ENCODE measurements around the gene C1orf198.
A peak's percentile ranks its signal among the peaks of the same experiment; 100 is the strongest.

The C1orf198 gene

DNA sequence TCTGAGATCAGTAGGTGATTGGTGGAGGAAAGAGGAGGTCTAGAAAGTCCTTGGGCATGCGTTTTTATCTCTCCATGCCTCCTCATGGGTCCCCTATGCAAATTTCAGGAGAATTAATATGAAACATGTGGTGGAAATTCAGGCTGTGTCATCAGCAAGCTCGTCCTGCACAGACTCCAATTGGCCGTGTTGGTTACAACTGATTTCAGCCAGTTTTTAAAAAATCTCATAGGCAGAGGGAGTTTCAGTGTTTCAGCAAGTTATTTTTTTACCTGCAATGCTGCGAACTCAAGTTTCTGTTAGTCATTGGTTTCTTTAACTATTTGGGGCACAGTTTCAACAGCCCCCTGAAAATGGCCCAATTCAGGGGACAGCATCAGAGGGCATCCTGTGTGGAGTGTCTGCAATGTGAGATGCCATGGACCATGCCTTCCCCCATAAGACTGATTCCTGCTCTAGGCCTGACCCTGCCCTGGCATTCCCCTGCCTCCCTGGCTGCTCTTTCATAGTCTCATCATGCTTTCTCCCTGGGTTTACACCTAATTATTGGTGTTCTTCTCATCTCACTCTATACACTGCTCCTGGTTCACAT lies 59.9 kb downstream of the C1orf198 start:
- DNase-seq (ENCODE audit: low read depth) = no peak

DNA sequence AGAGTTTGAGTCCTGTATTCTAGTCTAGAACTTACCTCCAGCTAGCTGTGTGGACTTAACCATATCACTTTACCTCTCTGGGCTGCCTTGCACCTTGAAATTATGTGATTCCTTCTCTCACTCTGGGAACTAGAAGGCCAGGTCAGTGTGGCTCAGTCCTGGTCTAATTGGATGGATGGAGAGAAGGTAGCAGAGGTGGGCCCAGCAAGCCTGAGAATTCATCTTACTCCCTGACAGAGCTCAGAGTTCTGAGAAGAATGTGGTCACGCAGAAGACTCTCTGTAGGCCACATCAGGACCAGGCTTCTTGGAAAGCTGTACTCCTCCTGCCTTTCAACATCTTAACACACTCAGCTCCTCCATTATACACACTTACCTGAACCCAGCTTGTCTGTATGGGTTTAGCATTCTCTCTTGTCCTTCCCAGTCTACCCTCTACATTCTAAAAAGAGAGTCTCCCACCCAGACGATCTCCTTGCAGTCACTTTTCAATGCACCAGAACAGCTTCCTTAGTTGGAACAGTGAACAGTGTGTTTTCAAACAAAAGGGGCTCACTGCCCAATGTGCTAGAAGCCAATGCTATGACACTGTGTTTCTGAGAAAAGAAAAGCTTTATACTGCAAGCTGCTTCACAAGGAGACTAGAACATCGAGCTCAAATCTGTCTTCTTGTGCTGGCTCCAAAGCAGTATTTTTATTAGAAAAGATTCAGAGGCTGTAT lies 60.6 kb downstream of the C1orf198 start:
- no peak for DNase-seq (ENCODE audit: low read depth)

DNA sequence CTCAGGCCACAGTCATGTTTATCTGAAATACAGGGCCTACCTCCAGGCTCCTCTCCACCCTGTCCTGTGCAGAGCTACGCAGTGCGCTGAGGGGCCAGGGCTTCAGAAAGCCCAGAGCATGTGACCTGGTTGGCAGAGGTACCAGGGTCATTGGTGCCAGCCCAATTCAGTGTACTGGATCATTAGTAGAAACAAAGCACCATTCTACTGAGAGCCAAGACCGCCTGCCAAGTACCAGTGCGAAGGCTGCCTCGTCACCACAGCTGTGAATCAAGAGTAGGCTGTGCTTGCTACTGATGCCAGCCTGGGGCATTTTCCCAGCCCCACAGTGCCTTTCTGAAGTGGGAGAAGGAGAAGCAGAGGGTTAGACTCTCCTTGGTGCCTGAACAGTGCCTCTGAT lies 61.3 kb downstream of the C1orf198 start:
- no peak for DNase-seq (ENCODE audit: low read depth)

DNA sequence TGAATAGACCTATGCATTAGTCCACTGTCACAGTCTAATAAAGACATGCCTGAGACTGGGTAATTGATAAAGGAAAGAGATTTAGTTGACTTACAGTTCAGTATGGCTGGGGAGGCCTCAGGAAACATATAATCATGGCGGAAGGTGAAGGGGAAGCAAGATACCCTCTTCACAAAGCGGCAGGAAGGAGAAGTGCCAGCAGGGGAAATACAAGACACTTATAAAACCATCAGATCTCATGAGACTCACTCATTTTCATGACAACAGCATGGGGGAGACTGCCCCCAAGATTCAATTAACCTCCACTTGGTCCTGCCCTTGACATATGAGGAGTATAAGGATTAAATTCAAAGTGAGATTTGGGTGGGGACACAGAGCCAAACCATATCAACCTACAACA lies 61.8 kb downstream of the C1orf198 start:
- no peak for DNase-seq (ENCODE audit: low read depth)

DNA sequence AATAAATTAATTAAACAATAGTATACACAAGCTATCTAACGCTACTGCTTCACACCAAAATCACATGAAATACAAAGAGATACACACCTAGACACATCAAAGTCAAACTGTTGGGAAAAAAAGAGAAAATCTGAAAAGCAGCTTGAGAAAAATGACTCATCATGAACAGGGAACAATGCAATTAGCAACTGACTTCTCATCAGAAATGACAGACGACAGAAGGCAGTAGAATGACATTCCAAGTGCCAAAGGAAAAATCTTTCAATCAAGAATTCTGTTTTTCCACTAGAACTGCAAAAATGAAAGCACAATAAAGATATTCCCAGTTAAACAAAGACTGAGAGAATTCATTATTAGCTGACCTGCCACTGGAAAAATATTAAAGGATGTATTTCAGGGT lies 63.9 kb downstream of the C1orf198 start:
- no peak for DNase-seq (ENCODE audit: low read depth)

DNA sequence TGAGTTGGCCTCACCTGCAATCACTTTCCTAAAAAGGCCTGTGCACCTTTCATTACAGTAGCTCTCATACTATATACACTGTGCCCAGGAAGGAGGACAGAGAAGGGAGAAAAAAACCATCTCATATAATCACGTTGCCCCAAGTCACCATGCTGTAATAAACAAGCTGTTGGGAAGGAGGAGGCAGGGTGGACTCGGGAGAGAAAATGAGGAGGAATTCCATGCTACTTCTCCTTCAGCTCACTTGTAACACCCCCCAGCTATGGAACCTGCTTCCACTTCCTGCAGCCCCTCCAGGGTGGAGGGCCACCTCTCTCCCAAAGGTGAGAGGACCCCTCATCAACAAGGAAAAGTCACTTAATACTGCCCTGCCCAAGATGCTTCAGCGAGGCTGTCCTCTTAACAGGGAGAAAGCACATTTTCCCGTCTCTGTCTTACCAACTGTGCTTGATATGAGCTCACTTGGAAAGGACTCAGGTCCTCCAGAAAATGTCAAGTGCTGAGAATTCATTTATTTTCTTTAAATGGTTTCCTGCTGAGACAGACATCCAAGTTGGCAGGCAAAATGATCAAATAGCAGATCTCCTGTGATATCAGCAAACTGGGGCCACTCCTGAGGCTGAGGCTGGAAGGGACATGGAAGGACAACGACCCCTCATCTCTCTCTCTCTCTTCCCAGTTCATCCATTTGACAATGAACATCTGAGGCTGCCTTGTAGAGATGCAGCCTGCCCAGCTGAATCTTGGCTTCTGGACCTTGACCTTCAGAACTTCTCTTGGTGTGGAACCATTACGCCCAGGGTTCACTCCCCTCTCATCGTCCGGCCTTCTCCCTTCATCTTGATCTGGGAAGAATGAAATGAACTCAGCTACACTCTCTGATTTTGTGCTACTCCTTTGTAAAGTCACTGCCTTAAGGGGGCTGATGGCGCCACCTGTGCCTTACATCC lies 67.2 kb downstream of the C1orf198 start:
- DNase-seq (ENCODE audit: low read depth) = no peak

DNA sequence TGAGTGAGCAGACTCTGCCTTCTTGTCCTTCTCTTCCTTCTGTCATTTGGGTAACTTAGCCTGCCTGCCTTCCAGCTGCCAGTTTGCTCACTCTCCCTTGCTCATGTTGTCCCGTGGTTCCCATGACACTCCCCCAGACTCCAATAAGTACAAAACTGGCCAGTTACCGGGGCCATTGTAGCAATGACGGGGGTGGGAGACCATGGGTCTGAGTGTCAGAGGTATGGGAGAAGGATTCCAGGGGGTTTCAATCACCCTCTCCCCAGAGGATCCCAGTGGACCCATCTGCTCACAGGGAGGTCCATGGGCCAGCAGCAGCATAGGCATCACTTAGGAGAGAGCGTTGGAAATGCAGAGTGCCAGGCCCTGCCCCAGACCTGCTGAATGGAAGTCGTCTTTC lies 69.8 kb downstream of the C1orf198 start:
- no peak for DNase-seq (ENCODE audit: low read depth)

DNA sequence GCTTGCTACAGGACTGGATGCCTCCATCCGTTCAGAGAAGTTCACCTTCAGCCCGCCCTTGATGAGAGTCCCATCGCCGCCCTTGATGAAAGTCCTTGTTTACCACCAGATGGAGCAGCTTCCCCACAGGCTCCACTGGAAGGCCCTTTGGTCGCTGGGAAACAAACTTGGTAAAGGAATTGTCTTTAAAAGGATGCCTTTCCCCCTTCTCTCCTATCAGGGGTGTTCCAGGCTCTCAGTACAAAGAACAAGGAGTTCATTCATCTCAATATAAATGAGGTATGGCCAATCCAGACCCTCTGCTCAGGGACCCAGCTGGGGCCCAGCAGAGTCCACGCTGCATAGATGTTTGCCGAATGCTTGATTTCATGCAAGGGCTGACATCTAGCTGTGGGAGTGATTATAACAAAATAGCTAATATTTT lies 70.4 kb downstream of the C1orf198 start:
- DNase-seq (ENCODE audit: low read depth) = peak; percentile 13

DNA sequence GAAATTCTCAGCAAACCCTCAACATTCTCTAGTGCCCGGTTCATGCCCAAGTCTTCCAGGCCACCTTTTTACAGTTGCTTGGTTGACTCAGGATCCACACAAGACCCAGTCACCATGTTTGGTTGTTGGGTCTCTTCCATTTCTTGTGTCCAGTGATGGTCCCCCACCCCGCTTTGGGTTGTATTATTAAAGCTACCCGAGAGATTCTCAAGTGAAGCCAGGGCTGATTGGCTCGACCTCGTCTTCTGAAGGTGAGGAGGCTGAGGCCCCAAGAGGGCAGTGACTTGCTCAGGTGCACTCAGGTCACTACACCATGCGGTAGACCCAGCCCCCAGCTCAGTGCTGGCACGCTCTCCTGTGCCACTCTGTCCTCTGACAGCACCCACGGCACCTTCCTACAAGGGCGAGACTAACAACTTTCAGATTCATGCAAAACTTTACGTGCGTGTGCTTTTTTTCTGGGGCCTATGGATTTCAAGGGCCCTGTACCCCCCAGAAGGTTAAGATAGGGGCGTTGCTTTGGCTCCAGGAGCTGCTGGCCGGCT lies 70.9 kb downstream of the C1orf198 start:
- no peak for DNase-seq (ENCODE audit: low read depth)

DNA sequence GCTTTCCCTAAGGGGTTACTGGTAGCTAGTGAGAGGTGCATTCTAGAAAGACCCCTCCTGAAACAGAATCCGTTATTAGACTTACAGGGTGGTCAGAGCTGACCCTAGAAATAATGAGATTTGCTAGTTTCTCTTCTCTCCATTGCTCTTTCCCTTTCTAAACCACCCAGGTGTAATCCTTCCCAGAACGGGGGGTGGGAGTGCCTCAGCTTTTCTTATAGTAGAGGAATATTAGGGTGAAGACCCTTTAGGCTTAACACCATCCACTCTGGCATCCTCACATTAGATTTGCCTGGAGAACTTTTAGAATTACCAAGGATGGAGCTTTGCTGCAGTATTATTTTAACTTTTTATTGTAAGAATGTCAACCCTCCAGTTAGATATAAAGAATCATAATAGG lies 71.7 kb downstream of the C1orf198 start:
- DNase-seq (ENCODE audit: low read depth) = no peak

DNA sequence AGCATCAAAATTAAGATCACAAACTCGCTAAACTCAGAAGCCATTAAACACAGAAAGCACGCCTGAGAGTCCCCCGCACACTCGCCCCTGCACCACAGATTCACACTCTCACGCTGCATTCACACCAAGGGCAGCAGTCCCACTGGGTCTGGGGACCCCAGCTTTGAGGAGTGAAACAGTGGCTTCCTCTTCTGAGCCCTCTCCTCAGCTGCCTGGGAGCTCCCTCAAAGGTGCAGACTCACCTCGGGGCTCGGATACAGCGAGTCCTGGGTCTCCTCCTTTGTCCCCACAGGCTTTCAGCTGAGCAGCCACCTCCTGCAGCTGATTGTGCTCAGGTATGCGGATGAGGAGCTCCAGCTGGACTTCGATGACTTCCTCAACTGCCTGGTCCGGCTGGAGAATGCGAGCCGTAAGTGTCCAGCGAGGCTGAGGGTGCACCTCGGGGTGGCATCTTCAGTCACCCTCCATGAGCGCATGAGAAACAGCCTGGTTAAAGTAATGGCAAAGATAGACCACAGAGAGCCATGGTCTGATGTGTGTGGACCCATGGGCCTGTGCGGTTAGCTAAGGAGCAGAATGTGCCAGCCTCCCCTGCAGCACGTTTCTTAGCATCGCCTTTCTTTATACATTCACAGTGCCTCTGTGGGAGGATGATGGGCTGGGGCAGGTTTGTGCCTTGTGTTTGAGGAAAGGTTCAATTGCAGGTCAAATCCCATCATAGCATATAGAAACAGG lies 73.3 kb downstream of the C1orf198 start:
- no peak for DNase-seq (ENCODE audit: low read depth)

DNA sequence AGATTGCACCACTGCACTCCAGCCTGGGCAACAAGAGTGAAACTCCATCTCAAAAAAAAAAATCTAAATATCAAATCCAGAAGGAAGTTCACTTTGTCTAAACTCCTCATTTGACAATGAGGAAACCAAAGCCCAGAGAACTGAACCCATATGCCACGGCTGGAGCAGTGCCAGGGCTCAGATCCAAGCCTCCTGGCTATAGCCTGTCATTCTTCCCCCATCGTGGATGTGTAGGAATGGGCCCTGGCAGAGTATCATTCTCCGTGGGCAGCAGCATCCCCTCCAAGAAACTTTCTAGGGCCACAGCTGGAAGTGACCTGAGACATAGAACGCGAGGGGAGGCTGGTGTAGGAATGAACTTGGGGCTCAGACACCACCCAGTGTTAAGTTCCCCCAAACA lies 73.9 kb downstream of the C1orf198 start:
- no peak for DNase-seq (ENCODE audit: low read depth)

DNA sequence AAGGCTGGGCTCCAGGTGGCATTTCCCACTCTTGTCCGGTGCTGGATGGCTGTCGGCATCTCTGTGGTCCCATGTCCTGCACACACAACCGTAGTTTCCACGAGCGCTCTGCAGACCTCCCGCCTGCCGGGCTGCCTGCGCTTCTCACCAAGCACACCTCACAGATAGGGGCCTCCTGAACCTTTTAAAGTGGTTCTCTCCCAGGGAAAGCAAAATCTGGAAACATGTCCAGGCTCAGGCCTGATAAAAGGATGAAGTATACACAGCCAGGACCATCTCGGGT lies 74.9 kb downstream of the C1orf198 start:
- no peak for DNase-seq (ENCODE audit: low read depth)

DNA sequence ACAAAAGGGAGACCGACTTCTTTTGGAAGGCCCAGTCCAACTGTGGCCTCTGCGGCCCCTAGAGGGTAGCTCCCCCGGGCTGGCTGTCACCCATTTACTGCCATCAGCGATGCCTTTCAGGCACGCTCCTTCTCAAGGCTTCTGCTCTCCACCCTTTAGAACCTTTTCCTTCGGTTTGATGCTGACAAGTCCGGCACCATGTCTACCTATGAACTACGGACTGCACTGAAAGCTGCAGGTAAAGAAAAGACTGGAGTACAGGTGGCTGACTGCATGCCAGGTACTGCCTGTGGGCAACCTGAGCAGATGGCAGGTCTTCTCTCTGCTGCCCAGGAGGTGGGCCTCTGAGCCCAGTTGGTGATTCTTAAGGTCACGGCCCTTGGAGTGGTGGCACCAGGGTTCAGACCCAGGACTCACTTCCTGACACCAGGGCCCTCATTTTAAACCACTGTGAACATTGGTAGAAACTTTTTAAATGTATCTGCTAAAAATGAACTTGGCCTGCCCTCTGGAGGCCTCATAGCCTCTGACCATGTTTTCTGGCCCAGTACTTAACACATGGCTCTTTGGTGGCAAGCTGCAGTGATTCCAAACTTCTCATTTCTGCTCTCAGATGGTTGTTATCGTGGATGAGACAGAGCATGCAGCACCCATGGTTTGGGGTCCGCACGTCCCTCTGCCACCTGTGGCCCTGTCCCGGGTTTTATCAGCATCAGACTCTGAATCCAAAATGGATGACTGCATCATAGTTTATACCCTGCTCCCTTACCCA lies 75.4 kb downstream of the C1orf198 start:
- no peak for DNase-seq (ENCODE audit: low read depth)

DNA sequence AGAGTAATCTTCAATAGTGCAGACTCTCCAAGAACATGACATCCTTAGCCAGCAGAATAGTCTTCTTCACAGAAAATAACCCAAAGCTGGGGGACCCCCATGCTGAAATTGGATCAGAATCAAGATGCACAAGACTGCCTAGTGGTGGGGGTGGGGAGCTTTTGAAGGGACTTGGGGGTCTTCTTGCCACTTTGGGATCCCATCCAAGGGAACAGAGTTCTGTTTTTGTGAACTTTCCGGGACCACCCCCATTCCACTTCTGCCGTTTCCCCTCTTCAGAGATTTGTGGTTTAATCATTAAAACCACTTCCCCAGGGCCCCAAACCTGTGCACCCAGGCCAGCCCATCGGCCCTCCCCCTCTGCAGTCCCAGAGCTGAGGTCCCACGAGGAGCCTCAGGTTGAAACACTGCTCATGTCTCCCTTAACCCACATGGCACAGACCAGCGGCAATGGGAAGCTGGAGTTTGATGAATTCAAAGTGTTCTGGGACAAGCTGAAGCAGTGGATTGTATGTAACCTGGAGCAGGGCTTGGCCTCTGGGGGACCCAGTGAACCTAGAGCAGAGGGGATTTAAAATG lies 76.2 kb downstream of the C1orf198 start:
- DNase-seq (ENCODE audit: low read depth) = no peak

DNA sequence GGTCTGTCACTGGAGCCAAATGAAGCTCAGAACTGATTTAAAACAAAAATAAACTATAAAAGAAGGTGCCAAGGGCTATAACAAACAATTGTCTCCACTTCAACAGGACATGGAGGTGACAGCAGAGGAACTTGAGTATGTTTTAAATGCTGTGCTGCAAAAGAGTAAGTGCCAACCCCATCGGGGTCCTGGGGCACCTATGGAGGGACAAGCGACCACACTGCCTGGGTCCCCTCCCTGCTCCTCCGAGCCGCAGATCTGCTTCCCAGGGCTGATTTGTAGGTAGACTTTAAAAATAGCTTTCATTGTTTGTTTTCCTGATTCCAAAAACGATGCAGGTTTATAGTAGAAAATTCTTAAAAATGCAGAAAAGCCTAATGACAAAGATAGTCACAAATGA lies 78.3 kb downstream of the C1orf198 start:
- DNase-seq (ENCODE audit: low read depth) = no peak

DNA sequence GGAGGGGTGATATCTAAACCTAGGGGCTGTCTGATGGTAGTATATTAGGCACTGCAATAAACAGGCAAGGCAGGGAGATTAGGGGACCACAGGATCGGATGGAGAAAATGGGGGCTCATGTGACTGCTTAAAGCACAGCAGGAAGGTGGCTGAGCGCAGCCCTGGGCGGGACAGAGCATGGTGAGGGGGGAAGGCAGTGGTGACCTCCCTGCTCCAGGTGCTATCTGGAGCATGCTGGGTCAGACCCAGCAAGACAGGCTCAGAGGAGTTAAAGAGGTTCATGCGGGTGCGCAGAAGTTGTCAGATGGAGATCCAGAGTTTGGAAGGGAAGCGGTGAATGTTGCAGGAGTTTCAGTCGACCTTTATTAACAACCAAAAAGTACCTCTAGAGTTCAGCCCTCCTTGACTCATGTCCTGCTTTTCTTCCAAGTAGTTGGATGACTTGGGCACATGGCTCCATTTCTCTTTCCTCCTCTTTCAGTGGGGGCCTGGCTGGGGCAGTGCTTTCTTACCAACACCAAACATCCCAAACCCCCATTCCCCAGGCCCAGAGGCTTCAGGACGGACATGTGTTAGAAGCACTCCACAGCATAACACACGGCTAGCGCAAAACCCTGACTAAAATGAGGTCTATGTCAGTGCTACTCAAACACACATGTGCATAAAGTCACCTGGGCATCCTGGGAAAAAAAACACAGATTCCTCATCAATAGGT lies 79.6 kb downstream of the C1orf198 start:
- no peak for DNase-seq (ENCODE audit: low read depth)

DNA sequence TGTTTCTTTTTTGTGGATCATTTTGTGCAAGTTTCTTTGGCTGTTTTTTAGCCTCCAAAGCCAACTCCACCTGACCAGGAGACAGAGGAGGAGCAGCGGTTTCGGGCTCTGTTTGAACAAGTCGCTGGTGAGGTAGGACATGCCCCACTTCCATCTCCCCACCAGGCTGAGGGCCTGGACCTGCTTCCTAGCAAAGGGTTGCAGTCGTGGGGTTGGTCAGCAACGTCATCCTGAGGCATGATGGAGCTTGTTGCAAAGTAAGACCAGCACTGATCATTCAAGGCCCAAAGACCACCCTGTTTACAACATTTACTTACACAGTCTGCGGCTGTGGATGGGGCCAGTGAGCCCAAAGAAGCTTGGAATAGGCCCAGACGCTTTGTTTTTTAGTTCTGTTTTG lies 80.8 kb downstream of the C1orf198 start:
- no peak for DNase-seq (ENCODE audit: low read depth)

Measured in HS-5 (cell line).